GM20431 (cell line): ENCODE results near the gene RUBCN.
"Not testable (repeated sequence)": the region's sequence is repeated elsewhere in the genome, so short reads cannot be mapped to it uniquely, and the experiment has no call there.

Experiments
- in situ Hi-C: fragments of 300-500 bp; cut with MseI, MboI; formaldehyde crosslinking; loops from one replicate; pipeline ENCODE4 v1.15.0; 2020; ENCODE audit warnings: low sequenced_read_pairs; ENCODE audit not compliant: unreplicated experiment

RUBCN gene

GRCh38 chr3:197690754-197691153 is 46.0 kb downstream of the RUBCN start:
- in situ Hi-C loops, result loop anchor here (25.0 kb wide), 1 partner anchor 103 kb away; no protein-coding TSS in a partner anchor

DNA sequence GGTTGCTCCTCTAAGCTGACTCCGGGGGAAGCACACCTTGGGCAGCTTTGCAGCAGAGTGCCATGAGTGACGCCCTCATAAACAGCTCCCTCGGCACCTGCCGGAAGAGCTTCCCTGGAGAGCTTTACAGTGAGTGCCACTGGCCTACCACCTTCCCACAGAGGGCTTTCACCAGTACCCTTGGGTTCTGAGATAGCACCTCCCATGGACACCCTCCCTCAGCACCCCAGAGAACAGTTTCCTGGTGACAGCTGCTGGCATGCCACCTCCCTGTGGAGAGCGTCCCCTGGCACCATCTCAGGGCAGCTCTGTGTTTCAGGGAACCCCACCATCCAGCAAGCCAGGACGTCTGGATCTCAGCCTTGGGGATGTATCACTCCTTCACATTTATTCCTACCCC is 49.1 kb downstream of the RUBCN start:
- in situ Hi-C loops, result loop anchor here (25.0 kb wide), 1 partner anchor 100 kb away; no protein-coding TSS in a partner anchor

DNA sequence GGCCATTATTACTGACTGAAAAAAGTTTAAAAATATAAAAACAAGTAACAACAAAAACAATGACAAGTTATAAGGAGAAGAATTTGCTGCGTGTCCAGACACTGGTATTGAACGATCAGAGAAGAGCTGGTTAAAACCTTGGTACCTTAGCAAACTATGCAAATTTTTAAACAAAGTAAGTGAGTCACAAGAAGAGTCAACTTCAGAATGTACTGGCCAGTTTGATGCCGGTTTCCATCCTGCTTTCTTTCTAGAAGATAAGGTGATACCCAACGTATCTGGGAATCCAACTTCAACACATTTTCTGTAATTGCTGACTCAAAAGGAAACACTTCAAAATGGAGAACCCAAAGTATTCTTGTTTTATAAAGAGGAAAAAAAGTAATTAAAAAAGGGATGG is 49.8 kb downstream of the RUBCN start:
- in situ Hi-C loops, result loop anchor here (25.0 kb wide), 1 partner anchor 100 kb away; no protein-coding TSS in a partner anchor

- in situ Hi-C loops, result loop anchor here (25.0 kb wide), 1 partner anchor 98 kb away; no protein-coding TSS in a partner anchor
These were observed 51.2 kb downstream of the RUBCN start for GRCh38 chr3:197685546-197685945.

DNA sequence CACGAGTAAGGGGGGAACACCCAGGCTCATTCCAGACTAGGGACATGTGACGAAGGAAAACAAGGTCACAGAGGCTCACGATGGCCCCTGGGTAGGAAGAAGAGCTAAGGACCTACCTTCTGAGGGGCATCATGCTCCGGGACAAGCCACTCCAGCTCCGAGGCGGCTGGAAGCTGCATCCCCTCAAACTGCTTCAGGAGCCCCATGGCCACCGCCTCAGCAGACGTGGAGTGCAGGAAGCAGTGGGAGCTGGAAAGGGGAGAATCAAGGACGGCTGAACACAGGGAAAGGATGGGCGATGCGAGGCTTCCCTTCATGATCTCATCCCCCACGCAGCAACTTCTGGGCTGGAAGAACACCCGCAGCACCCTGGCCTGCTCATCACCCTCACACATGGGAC is 53.5 kb downstream of the RUBCN start:
- in situ Hi-C loops, result loop anchor here (25.0 kb wide), 1 partner anchor 96 kb away; no protein-coding TSS in a partner anchor

- in situ Hi-C loops, result loop anchor here (25.0 kb wide), 1 partner anchor 95 kb away; no protein-coding TSS in a partner anchor
These were observed 54.0 kb downstream of the RUBCN start for GRCh38 chr3:197682713-197683112.

DNA sequence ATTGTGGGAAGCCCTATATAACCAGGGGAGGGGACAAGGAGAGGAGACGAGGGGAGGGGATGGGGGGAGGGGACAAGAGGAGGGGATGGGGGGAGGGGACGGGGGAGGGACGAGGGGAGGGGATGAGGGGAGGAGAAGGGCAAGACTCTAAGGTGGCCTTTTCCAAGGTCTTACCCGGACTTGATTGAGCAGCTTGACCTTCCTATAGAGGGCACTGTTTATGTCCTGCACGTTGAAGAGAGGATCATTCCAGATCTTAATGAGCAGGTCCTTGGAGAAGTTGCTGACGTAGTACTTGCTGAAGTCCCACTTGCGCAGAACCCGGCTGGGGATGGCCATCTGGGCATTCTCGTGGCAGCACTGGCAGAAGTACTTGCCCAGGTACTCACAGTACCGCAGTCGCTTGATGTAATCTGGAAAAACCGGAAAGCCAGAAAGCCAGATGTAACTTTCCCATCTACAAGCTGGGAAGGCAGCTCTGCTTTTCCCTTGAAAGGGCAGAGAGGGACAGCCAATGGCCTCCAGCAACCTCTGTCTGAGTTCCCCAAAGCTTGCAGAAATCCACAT is 55.7 kb downstream of the RUBCN start:
- in situ Hi-C loops, result loop anchor here (25.0 kb wide), 1 partner anchor 94 kb away; no protein-coding TSS in a partner anchor

GRCh38 chr3:197675951-197676350 is 60.8 kb downstream of the RUBCN start:
- in situ Hi-C loops, result loop anchor here (25.0 kb wide), 1 partner anchor 89 kb away; no protein-coding TSS in a partner anchor

DNA sequence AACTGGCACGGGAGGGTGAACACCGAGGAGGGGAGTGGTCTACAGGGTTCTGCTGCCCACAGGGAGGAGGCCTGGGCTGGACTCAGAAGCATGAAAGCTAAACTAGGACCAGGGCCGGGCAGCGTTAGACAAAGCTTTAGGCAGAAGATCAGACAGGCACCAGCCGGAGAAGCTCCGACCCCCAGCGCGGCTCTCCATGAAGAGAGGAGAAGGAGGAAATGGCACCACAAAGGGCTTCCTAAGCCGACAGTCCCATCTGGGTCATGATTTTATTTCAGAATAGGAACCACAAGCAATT is 61.2 kb downstream of the RUBCN start:
- in situ Hi-C loops, result loop anchor here (25.0 kb wide), 1 partner anchor 88 kb away; no protein-coding TSS in a partner anchor

GRCh38 chr3:197674741-197675562 is 61.8 kb downstream of the RUBCN start:
- in situ Hi-C loops, result loop anchor here (25.0 kb wide), 1 partner anchor 88 kb away; no protein-coding TSS in a partner anchor

DNA sequence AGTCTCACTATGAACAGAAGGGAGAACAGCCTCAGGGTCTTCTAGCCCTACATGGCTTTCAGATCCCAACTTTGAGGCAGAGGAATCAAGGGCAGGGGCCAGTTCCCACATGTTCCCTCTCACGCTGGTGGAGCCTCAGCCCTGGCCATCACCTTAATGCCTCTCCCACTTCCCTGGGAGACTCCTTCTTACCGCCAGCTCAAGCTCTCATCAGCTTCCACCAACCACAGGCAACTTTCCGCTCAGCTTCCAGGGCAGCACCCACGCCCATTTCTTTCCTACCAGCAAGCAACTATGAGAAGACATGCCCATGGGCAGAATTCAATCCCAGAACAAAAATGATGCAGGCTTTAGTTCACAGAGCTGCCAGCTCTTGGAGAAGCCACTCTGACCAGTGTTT is 63.5 kb downstream of the RUBCN start:
- in situ Hi-C loops, result no loop called here

DNA sequence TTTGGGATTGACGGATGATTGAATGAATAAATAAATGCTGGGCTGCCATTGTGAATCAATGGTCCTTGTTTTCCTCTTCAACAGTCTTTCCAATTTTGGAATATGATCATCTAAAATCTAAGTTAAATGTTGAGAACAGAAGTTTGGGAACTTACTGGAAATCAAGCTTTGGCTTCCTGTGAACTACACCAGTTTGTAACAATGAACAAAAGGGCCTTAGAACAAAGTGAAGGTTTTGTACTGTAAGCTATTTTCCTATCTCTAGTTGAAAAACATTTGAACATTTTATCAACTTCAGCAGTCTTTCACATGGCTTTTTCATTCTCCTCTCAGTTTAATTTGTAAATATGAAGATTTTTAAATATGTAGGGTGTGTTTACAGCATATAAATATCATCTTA is 66.3 kb downstream of the RUBCN start:
- in situ Hi-C loops, result no loop called here

DNA sequence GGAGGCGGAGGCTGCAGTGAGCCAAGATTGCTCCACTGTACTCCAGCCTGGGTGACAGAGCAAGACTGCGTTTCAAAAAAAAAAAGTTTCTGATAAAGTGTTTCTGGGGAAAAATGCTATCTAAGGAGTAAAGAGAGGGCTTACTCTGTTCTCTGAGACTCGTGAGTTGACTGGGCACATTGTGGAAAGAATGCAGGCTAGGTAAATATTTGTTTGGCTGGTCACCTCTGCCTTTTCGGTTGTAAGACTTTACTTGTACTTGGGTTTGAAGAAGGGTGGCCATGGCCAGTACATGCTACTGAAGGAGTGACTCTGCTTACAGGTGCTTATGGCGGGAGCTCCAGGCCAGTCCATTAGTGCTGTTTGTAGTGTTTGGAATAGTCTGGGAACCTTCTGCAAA is 68.7 kb downstream of the RUBCN start:
- in situ Hi-C loops, result no loop called here

DNA sequence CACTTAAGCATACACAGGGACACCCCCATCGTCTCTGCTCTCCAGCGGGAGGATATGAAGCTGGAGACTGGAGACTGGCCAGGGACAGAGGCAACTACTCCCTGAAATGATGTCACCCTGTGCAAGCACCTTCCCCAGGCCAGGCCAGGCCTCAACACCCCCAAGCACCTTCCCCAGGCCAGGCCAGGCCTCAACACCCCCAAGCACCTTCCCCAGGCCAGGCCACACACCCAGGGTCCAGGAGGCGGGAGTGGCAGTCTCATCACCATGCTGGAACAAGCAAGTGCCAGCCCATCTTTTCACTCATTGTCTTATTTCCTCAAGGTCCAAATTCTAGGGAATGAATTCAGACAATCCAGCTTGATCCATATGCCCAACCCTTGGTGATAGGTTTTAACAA is 69.4 kb downstream of the RUBCN start:
- in situ Hi-C loops, result not testable (repeated sequence)

DNA sequence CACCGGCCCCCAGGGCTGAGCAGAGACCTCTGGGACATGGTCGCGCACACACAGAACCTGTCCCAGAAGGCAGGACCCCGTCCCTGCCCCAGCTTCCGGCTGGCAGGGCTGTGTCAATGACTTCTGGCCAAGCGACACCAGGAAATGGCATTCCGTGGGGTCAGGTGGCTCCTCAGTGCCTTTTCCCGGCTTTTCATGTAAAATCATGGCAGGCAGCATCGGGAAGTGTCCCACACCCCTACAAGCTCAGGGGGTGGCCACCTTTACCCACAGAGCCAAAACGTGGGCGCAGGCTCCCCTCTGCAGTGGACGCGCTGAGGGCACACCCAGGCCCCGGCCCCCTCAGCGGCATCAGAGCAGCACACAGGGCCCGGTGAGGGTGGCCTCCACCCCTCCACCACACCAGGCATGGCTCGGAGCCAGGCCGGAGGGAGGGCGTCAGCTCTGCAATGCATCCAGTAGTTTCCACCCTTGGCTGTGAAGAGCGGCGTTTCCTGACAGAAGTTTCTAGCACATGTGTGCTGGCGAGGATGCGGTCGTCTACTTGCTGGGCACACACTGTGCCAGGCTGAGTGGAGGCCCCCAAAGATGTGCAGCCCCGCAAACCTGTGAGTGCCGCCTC is 70.4 kb downstream of the RUBCN start:
- in situ Hi-C loops, result not testable (repeated sequence)

DNA sequence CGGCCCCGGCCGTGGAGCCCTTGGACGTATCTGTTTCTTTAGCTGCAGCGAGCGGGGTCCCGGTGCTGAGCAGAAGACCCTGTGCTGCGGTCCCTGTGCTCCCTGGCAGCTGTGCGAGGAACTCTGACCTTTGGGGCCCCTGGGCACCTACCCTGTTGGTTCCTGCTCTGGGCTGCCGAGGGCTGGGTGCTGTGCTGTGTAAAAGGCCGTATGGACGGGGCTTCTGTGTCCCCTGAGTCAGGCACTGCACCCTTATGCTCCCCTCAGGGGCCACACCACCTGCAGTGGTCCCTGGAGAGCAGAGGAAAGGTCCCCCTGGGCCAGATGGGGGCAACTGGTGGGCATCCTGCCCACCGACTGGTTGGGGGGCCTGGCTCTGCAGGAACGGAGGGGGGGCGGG is 71.2 kb downstream of the RUBCN start:
- in situ Hi-C loops, result not testable (repeated sequence)

DNA sequence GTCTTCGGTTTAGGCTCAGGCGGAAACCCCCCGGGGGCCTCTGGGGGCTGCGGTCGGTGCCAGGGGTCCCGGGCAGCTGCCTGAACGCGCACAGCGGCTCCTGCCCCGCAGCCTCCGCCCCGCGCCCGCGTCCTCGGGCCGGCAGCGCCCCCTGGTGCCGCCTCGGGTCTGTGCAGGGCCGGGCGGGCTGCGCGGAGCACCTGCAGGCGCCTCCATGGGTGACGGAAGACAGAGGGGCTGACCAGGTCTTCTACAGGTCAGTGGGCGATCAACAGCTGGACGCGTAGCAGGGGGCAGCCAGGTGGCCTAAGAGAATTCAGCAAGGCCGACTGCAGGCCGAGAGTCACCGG is 71.6 kb downstream of the RUBCN start:
- in situ Hi-C loops, result not testable (repeated sequence)

GRCh38 chr3:197664414-197665141 is 72.1 kb downstream of the RUBCN start:
- in situ Hi-C loops, result not testable (repeated sequence)

DNA sequence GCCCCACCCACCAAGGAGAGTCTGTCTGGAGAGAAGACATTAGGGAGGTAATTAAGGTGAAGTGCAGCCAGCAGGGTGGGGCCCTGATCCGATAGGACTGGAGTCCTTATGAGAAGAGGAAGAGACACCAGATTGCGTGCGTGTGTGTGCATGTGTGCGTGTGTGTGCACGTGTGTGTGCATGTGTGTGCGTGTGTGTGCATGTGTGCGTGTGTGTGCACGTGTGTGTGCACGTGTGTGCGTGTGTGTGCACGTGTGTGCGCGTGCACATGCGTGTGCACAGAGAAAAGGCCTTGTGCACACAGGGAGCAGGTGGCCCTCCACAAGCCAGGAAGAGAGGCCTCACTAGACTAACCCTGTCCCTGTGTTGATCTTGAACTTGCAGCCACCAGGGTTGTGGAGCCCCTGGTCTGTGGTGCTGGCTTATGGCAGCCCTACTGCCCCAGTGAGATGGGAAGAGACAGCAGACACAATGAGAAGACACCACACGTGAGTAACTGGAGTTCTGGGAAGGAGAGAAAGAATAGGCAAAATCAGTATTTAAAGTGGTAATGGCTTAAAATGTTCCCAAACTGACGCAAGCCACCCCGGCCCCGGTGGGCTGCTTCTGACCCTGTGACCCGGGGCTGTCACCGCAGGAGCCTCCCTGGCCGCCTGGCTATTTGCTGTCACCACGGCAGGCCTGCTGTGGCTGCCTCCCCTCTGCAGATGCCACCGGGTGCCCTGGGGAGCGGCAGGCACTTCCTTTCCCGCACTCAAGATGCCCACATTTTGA is 73.2 kb downstream of the RUBCN start:
- in situ Hi-C loops, result not testable (repeated sequence)

DNA sequence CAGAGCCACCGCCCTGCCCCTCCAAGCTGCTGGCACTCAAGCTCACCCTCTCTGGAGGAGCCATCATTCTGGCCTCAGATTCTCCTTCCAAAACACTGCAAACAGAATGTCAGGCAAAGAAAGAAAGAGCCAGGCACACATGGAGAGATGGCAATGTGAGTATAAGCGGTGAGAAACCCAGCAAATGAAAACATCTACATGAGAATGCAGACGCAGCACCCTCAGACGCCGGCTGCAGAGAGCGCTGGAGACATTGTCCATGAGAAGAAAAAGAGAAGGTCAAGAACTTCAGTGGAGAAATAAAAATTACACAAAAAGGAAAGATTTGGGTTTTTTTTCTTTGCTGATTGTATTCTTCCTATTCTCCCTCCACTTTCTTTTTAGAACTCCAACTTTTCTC is 74.4 kb downstream of the RUBCN start:
- in situ Hi-C loops, result not testable (repeated sequence)
